GM23248 (cell line): ENCODE measurements around the gene AFMID.

Experiments used
- EZH2 ChIP-seq: fragments of 200-600 bp; sonication (generic); IDR thresholded peaks from 2 replicates; pipeline ENCODE4 v1.6.1; 2018; ENCODE audit warnings: antibody characterized with exemption, mild to moderate bottlenecking; ENCODE audit not compliant: insufficient read depth, poor library complexity, severe bottlenecking
- EZH2phosphoT487 ChIP-seq: fragments of 200-600 bp; sonication (generic); IDR thresholded peaks from 2 replicates; pipeline ENCODE4 v1.6.1; 2018; ENCODE audit warnings: antibody characterized with exemption, moderate library complexity, mild to moderate bottlenecking, low read depth; ENCODE audit not compliant: insufficient read depth

GRCh38 chr17:78236362-78237127 is 49.4 kb downstream of the AFMID start:
- TF ChIP-seq EZH2phosphoT487 = no peak
- TF ChIP-seq EZH2 = no peak
